ENCODE data around the gene MEGF9. TPM values are rescaled to one million over a fixed set of nuclear protein-coding genes. Genes with fewer than 3 reads are reported as not detected.

The MEGF9 gene
- polyA plus RNA-seq, 1 donor (not counting 4 experiments of a cell fraction or from before 2014, with no cell fraction given) = 11.2 TPM

DNA sequence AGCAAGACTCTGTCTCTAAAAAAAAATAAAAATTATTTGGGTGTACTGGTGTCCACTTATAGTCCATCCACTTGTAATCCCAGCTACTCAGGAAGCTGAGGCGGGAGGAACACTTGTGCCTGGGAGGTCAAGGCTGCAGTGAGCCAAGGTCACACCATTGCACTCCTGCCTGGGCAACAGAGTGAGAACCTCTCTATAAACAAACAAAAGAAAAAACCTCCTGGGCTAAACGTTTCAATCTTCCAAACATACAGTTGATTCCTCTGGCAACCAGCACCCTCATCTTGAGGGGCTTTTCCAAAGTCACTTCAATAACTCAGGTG is 120.4 kb downstream of the MEGF9 start:
- Histone ChIP-seq H3K27ac (ENCODE audit: control insufficient read depth, insufficient read depth, low read length) (no peak overlapping the region), H3K9ac (ENCODE audit: control insufficient read depth, extremely low read depth, insufficient read depth, low read length) (no peak overlapping the region), H2AFZ (ENCODE audit: control insufficient read depth, low read length) (no peak overlapping the region), H3K79me2 (ENCODE audit: control insufficient read depth, insufficient read depth, low read length) (no peaks in the 10 kb centered on the region), H3K9me1 (ENCODE audit: control insufficient read depth, extremely low read depth, insufficient read depth, low read length) (no peaks in the 10 kb centered on the region), H3K9me3 (ENCODE audit: control insufficient read depth, low read depth, low read length) (no peaks in the 10 kb centered on the region), H3K36me3 (ENCODE audit: control insufficient read depth in 2 of 2, extremely low read depth in 1 of 2, insufficient read depth in 2 of 2, low read length in 2 of 2) (no peaks in the 10 kb centered on the region), H3K4me1 (ENCODE audit: control insufficient read depth, extremely low read depth, insufficient read depth, low read length) (no peaks in the 10 kb centered on the region), H3K4me3 (ENCODE audit: control insufficient read depth in 2 of 3, extremely low read depth in 1 of 3, insufficient read depth in 2 of 3, low read depth in 1 of 3, low read length in 3 of 3) (no peak overlapping the region), H3K27me3 (ENCODE audit: control insufficient read depth, extremely low read depth, insufficient read depth, low read length) (no peaks in the 10 kb centered on the region), H3K4me2 (ENCODE audit: control insufficient read depth, extremely low read depth, insufficient read depth, low read depth, low read length) (no peak overlapping the region), H4K20me1 (ENCODE audit: control insufficient read depth, extremely low read depth, insufficient read depth, low read length) (no peaks in the 10 kb centered on the region)
- no peak for DNase-seq (ENCODE audit: low read depth, low spot score)
- dilution Hi-C loops (cut with MboI; ENCODE audit: extremely low pct_ligation_motif_present, low sequenced_read_pairs) = no loop called here
- TF ChIP-seq, protein P1, sequence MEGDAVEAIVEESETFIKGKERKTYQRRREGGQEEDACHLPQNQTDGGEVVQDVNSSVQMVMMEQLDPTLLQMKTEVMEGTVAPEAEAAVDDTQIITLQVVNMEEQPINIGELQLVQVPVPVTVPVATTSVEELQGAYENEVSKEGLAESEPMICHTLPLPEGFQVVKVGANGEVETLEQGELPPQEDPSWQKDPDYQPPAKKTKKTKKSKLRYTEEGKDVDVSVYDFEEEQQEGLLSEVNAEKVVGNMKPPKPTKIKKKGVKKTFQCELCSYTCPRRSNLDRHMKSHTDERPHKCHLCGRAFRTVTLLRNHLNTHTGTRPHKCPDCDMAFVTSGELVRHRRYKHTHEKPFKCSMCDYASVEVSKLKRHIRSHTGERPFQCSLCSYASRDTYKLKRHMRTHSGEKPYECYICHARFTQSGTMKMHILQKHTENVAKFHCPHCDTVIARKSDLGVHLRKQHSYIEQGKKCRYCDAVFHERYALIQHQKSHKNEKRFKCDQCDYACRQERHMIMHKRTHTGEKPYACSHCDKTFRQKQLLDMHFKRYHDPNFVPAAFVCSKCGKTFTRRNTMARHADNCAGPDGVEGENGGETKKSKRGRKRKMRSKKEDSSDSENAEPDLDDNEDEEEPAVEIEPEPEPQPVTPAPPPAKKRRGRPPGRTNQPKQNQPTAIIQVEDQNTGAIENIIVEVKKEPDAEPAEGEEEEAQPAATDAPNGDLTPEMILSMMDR (optimal IDR thresholded peaks at IDR 0.05 in 1 of 3, IDR thresholded peaks at IDR 0.05 in 1 of 3, conservative IDR thresholded peaks at IDR 0.05 in 1 of 3; ENCODE audit: extremely low read depth in 1 of 3, insufficient read depth in 2 of 3, low read length in 3 of 3) = no peak
- no peak for TF ChIP-seq EZH2 (IDR thresholded peaks at IDR 0.05; ENCODE audit: low read length)
- FAIRE-seq = no peak

DNA sequence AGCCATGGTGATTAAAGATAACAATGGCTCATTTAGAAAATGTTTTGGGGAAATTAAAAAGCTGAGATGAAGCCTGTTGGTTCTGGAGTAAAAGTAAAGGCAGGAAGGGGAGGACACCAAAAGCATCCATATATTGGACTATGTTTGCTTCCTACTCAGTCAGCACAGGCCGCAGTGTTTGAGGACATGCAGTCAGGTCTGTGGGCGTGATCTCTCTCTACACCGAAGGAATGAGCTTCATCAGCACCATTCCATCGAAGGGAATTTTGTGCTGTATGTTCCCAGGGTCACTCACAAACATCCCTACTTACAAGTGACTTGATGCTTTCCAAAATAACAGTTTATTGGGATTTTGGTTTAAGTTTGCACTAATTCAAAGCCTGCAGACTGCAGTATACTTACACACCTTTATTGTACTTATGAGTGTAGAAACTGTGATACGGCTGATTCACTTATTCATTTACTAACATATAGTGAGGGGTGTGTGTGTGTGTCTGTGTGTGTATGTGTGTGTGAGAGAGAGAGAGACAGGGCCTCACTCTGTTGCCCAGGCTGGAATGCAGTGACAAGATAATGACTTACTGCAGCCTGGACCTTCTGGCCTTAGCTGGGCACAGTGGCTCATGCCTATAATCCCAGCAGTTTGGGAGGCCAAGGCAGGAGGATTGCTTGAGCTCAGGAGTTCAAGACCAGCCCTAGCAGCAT is 120.9 kb downstream of the MEGF9 start:
- Histone ChIP-seq H3K79me2 (ENCODE audit: control insufficient read depth, insufficient read depth, low read length) (no peaks in the 10 kb centered on the region), H3K4me3 (ENCODE audit: control insufficient read depth in 2 of 3, extremely low read depth in 1 of 3, insufficient read depth in 2 of 3, low read depth in 1 of 3, low read length in 3 of 3) (no peak overlapping the region), H3K9ac (ENCODE audit: control insufficient read depth, extremely low read depth, insufficient read depth, low read length) (no peak overlapping the region), H3K27me3 (ENCODE audit: control insufficient read depth, extremely low read depth, insufficient read depth, low read length) (no peaks in the 10 kb centered on the region), H3K4me1 (ENCODE audit: control insufficient read depth, extremely low read depth, insufficient read depth, low read length) (no peaks in the 10 kb centered on the region), H3K27ac (ENCODE audit: control insufficient read depth, insufficient read depth, low read length) (no peak overlapping the region), H3K9me1 (ENCODE audit: control insufficient read depth, extremely low read depth, insufficient read depth, low read length) (no peaks in the 10 kb centered on the region), H2AFZ (ENCODE audit: control insufficient read depth, low read length) (no peak overlapping the region), H3K4me2 (ENCODE audit: control insufficient read depth, extremely low read depth, insufficient read depth, low read depth, low read length) (no peak overlapping the region), H3K36me3 (ENCODE audit: control insufficient read depth in 2 of 2, extremely low read depth in 1 of 2, insufficient read depth in 2 of 2, low read length in 2 of 2) (no peaks in the 10 kb centered on the region), H3K9me3 (ENCODE audit: control insufficient read depth, low read depth, low read length) (no peaks in the 10 kb centered on the region), H4K20me1 (ENCODE audit: control insufficient read depth, extremely low read depth, insufficient read depth, low read length) (no peaks in the 10 kb centered on the region)
- no peak for TF ChIP-seq EZH2 (IDR thresholded peaks at IDR 0.05; ENCODE audit: low read length)
- TF ChIP-seq, protein P1 (optimal IDR thresholded peaks at IDR 0.05 in 1 of 3, IDR thresholded peaks at IDR 0.05 in 1 of 3, conservative IDR thresholded peaks at IDR 0.05 in 1 of 3; ENCODE audit: extremely low read depth in 1 of 3, insufficient read depth in 2 of 3, low read length in 3 of 3) = no peak
- DNase-seq (ENCODE audit: low read depth, low spot score) (no peak), FAIRE-seq (no peak)
- dilution Hi-C loops (cut with MboI; ENCODE audit: extremely low pct_ligation_motif_present, low sequenced_read_pairs) = no loop called here

All from keratinocyte (primary cell).